GM21737 (cell line): ENCODE data around the gene DNMBP.
"Not testable (repeated sequence)": the region's sequence is repeated elsewhere in the genome, so short reads cannot be mapped to it uniquely, and the experiment has no call there.

Experiments used
- ATAC-seq: cut with Tn5 transposase; IDR thresholded peaks from one replicate; pipeline ENCODE4 v1.9.1; 2021; ENCODE audit warnings: mild to moderate bottlenecking, moderate library complexity; ENCODE audit not compliant: unreplicated experiment

DNMBP gene

DNA sequence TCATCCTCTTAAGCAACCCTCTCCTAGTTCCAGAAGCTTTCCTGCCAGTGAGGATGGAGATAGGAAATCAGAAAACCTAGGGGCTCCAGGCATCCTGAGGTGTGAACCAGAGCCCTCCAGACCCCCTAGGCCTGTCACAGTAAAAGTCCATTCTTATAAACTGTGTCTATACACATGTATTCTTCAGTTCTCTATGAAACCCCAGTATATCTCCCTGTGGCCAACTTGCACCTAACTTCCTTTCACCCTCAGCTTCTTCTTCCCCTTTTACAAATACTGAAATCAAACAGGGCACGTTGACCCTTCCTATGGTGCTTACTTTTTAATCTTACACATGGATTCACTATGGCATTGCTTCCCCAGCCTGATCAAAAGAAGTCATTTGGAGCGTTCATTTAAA is 168.9 kb downstream of the DNMBP start:
- ATAC-seq = not testable (repeated sequence)

GRCh38 chr10:99836711-99837110 is 173.0 kb downstream of the DNMBP start:
- no peak for ATAC-seq

DNA sequence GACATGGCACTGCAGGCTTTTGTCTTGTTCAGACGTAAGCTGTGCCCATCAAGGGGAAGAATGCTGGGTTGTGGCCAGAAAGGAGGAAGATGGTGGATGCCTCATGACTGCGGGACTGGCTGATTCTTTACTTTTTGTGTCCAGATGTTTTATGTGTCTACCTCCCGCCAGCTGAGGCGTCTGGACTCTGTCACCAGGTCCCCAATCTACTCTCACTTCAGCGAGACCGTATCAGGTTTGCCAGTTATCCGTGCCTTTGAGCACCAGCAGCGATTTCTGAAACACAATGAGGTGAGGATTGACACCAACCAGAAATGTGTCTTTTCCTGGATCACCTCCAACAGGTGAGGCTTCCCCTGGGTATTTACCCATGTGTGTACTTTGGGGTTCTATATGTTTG is 173.8 kb downstream of the DNMBP start:
- no peak for ATAC-seq

GRCh38 chr10:99834410-99834809 is 175.3 kb downstream of the DNMBP start:
- no peak for ATAC-seq

DNA sequence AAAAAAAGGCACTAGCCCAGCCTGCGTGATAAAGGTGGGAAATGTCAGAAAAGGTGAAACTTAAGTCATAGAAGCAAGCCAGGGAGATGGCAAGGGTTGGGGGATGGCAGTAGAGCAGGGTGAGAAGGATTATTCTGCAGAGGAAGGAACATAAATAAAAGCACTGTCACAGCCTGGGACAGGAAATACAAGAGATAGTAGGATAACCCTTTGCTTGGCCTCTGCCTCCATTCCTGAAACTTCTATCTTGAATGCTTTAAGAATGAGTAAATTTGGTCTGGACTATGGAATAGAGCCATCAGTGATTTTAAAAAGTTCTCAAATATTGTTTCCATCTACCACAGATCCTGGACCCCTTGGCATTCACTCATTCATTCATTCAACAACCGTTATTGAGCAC is 177.3 kb downstream of the DNMBP start:
- ATAC-seq = no peak

DNA sequence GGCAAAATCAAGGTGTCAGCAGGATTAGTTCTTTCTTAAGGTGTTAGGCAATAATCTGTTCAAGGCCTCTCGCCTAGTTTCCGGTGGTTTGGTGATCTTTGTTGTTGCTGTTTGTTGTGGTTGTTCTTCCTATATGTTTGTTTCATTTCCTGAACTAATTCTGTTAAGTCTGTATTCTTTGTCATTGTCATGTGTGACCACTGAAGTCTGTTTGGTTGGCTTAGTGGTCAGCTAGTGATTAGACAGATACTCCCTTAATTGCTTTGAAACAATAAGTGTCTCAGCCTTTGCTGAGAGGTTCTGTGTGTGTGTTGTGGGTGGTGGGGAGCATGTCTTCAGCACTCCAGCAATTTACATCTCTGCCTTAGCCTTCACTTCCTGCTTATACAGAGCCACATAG is 181.3 kb downstream of the DNMBP start:
- ATAC-seq = no peak

- ATAC-seq = no peak
Observed at GRCh38 chr10:99827936-99828335, 181.8 kb downstream of the DNMBP start.
